GM12891 (cell line): ENCODE data around the gene KHK.

ENCODE experiments used
- POLR2A ChIP-seq: IDR thresholded peaks from 2 replicates; pipeline ENCODE4 v1.6.1; 2011; ENCODE audit warnings: low read depth, low read length, control low read depth
- POLR2AphosphoS5 ChIP-seq: IDR thresholded peaks from 2 replicates; pipeline ENCODE4 v1.6.1; 2011; ENCODE audit warnings: low read depth, low read length, control low read depth

DNA sequence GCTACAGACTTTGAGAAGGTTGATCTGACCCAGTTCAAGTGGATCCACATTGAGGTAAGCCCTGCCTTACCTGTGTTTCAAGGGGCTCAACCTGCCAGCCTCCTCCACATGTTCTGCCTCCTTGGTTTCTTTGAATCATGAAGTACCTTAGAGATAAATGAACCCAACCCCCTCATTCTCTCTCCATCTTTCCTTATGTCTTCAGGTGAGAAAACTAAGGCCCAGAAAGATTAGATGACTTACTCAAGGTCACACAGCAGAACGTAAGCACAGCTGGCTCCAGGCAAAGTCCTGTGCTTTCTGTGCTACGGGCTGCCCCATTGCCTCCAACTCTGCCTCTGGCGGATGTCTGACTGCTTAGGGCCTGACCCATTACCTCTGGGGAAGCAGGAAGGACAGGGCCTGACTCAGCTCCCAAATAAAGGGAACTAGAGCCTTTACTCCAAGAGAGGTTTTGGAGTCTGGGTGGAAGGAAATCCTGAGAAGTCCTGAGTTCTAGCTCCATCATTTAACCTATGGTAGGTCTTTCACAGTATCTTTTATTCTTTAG lies 10.3 kb downstream of the KHK start:
- no peak for TF ChIP-seq POLR2AphosphoS5
- TF ChIP-seq POLR2A, result no peak
